ENCODE measurements around the gene SLC45A3. TPM values are rescaled to one million over a fixed set of nuclear protein-coding genes. Genes with fewer than 3 reads are reported as not detected.

The SLC45A3 gene
- total and polyA plus RNA-seq, 8 donors = 1.6 to 30.1 (median 6.5) TPM

DNA sequence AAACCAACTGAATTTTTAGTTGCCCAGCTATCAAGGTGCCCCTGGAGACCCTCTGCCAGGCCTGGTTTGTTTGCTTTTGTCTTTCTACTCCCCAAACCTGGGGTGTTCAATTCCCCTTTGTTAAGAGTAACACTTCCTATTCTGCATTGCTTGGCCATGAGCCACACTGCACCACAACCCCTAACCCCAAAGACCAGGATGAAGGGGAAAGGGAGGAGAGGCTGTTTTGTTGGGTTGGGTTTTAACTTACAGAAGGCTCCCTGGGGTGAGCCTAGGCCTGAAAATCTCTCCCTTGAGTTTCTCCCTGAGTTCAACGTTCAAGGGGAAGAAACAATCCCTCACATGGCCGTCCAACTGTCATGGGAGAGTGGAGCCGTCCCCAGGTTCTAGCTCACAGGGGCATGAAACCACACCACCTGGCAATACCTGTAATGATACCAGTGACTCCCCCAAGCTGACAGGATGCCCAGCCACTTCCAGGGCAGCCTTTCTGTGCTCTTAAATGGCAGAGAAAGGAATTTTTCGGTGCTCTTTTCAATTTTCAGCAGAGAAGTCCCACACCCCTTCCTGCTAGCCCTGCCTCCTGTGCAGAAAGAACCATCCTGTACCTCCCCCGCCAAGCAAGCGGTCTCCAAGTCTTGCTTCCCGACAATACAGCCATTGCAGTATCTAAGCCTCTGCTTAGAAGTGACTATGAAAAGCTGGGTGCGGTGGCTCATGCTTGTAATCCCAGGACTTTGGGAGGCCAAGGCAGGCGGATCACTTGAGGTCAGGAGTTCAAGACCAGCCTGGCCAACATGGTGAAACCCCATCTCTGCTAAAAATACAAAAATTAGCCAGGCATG lies 14.9 kb downstream of the SLC45A3 start:
- Histone ChIP-seq H3K4me3 (no peak overlapping the region), H3K36me3 (peaks cover 0 to 8% (median 0%) of the 10 kb centered on the region in 4 donors), H3K27me3 (peaks cover 0 to 23% (median 0%) of the 10 kb centered on the region in 3 donors), H3K4me1 (peaks cover 28 to 95% (median 51%) of the 10 kb centered on the region in 4 donors), H3K9me3 (no peaks in the 10 kb centered on the region), H3K27ac (peak overlapping the region; percentile 55 to 87 (median 70))
- WGBS, 5 donors = 50 to 65% (median 61%) methylated on average over 8 to 9 of the region's 9 CpGs
- intact Hi-C loops (cut with DNase I; ENCODE audit: low total_unique reads) = loop anchor here (10.0 kb wide), 1 partner anchor 49 kb away; no protein-coding TSS in a partner anchor
- TF ChIP-seq POLR2A (IDR thresholded peaks at IDR 0.05) (no peak), POLR2AphosphoS5 (IDR thresholded peaks at IDR 0.05) (no peak), EP300 (IDR thresholded peaks at IDR 0.05) (no peak)
- TF ChIP-seq, protein P1, sequence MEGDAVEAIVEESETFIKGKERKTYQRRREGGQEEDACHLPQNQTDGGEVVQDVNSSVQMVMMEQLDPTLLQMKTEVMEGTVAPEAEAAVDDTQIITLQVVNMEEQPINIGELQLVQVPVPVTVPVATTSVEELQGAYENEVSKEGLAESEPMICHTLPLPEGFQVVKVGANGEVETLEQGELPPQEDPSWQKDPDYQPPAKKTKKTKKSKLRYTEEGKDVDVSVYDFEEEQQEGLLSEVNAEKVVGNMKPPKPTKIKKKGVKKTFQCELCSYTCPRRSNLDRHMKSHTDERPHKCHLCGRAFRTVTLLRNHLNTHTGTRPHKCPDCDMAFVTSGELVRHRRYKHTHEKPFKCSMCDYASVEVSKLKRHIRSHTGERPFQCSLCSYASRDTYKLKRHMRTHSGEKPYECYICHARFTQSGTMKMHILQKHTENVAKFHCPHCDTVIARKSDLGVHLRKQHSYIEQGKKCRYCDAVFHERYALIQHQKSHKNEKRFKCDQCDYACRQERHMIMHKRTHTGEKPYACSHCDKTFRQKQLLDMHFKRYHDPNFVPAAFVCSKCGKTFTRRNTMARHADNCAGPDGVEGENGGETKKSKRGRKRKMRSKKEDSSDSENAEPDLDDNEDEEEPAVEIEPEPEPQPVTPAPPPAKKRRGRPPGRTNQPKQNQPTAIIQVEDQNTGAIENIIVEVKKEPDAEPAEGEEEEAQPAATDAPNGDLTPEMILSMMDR (IDR thresholded peaks at IDR 0.05) = no peak
- DNase-seq = no peak

DNA sequence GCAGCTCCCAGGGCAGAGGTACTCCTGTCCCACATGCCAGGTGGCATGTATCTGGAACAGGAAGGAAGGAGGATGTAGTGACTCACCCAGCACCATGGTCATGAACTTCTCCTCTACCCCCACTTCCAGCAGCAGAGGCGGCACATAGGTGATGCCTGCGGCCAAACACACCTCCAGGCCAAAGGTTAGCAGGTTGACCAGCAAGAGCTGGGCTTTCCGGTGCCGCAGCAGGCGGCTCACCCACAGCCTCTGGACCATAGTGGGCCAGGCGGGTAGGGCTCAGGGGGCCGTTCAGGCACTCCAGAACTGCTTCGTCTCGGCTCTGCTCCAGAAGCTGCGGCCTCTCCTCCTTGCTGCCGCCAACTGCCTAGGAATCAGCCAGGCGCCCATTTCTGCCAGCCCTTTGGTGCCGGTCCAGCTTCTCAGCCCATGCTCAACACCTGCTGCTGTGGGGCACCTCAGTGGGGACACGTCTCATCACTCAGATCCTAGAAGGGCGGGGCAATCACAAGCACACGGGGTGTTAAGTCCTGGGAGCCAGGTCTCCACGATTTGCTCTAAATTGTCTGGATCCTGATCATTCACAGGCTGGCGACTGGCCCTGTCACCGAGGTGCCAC lies 15.8 kb downstream of the SLC45A3 start:
- intact Hi-C loops (cut with DNase I; ENCODE audit: low total_unique reads) = loop anchor here (10.0 kb wide), 1 partner anchor 50 kb away; no protein-coding TSS in a partner anchor
- 34 to 46% (median 39%) methylated on average over 12 to 19 of the region's 19 CpGs for WGBS, 5 donors
- Histone ChIP-seq H3K27ac (peak overlapping the region; percentile 55 to 87 (median 73)), H3K4me3 (peak overlapping the region in 2 of 4 donors; percentile 6 to 15), H3K9me3 (no peaks in the 10 kb centered on the region), H3K27me3 (peaks cover 0 to 14% (median 0%) of the 10 kb centered on the region in 3 donors), H3K4me1 (peaks cover 26 to 95% (median 47%) of the 10 kb centered on the region in 4 donors), H3K36me3 (peaks cover 0 to 8% (median 0%) of the 10 kb centered on the region in 4 donors)
- peak; percentile 68 to 74 for DNase-seq
- TF ChIP-seq EP300 (IDR thresholded peaks at IDR 0.05) (no peak), POLR2A (IDR thresholded peaks at IDR 0.05) (no peak), POLR2AphosphoS5 (IDR thresholded peaks at IDR 0.05) (peak in 2 of 3 donors; percentile 70 to 73)
- TF ChIP-seq, protein P1 (IDR thresholded peaks at IDR 0.05) = no peak

DNA sequence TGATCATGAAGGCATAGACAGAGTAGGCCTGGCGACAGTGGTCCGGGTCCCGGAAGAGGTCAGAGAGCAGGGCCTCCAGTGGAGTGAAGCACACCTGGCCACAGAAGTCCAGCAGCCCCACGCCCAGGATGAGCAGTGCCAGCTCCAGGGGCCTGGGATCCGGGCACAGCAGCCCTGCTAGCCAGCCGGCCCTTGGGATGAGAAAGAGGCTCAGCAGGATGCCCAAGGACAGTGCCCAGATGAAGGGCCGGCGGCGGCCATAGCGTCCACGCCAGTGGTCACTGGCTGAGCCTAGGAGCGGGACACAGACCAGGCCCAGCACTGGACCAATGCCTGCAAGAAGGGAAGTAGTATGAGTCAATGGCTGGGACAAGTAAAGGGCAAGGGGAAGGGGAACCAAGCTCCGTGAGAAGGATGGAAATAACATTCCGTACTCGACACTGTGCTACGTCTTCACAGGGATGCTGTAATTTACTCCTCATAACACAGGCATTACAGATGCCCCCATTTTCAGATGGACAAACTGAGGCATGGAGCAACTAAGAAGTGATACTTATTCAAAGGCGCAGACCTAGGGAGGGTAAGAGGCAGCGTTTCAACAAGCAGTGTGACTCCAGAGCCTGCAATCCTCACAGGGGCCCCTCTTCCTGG lies 16.9 kb downstream of the SLC45A3 start:
- Histone ChIP-seq H3K9me3 (no peaks in the 10 kb centered on the region), H3K36me3 (peaks cover 0 to 8% (median 0%) of the 10 kb centered on the region in 4 donors), H3K4me3 (peak overlapping the region in 2 of 4 donors; percentile 4 to 15), H3K27ac (peak overlapping the region; percentile 39 to 87 (median 70)), H3K4me1 (peaks cover 27 to 94% (median 48%) of the 10 kb centered on the region in 4 donors), H3K27me3 (peaks cover 0 to 6% (median 0%) of the 10 kb centered on the region in 3 donors)
- TF ChIP-seq POLR2A (IDR thresholded peaks at IDR 0.05) = no peak
- TF ChIP-seq POLR2AphosphoS5 (IDR thresholded peaks at IDR 0.05) = no peak
- no peak for TF ChIP-seq EP300 (IDR thresholded peaks at IDR 0.05)
- TF ChIP-seq, protein P1 (IDR thresholded peaks at IDR 0.05) = no peak
- 83 to 93% (median 90%) methylated on average over 17 to 18 of the region's 18 CpGs for whole genome bisulfite sequencing, 5 donors
- DNase-seq = no peak
- intact Hi-C loops (cut with DNase I; ENCODE audit: low total_unique reads) = loop anchor here (10.0 kb wide), 1 partner anchor 51 kb away; no protein-coding TSS in a partner anchor

DNA sequence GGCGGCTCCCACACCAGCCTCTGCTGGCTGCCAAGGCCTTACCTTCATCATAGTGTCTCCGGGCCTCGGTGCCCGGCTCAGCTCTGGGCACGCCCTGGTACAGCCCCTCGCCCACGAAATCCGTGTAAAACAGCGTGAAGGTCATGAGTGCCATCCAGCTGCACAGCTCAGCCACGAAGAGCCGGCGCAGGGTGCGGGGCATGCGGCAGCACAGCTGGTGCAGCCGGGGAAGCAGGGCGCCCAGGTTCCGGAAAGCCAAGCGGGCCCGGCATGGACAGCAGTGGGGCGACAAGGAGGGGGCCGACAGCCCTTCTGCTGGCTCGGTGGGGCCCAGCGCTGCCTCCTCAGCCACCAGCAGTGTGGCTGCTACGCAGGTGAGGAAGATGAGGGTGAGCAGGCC lies 17.5 kb downstream of the SLC45A3 start:
- no peaks in the 10 kb centered on the region for H3K9me3 ChIP-seq
- no peaks in the 10 kb centered on the region for H3K27me3 ChIP-seq
- H3K36me3 ChIP-seq = peaks cover 0 to 8% (median 0%) of the 10 kb centered on the region in 4 donors
- peak overlapping the region; percentile 12 to 87 (median 70) for H3K27ac ChIP-seq
- TF ChIP-seq, protein P1 (IDR thresholded peaks at IDR 0.05) = no peak
- TF ChIP-seq POLR2AphosphoS5 (IDR thresholded peaks at IDR 0.05) (no peak), POLR2A (IDR thresholded peaks at IDR 0.05) (no peak), EP300 (IDR thresholded peaks at IDR 0.05) (no peak)
- intact Hi-C loops (cut with DNase I; ENCODE audit: low total_unique reads) = loop anchor here (10.0 kb wide), 1 partner anchor 52 kb away; no protein-coding TSS in a partner anchor
- no peak for DNase-seq
- WGBS, 5 donors = 80 to 87% (median 86%) methylated on average over 22 to 24 of the region's 24 CpGs
- H3K4me3 ChIP-seq = peak overlapping the region in 2 of 4 donors; percentile 4 to 15
- peaks cover 27 to 88% (median 44%) of the 10 kb centered on the region in 4 donors for H3K4me1 ChIP-seq

Data from stomach (tissue), 9 donors.